Right hindlimb (tissue), 1 donor: Measurements from ENCODE around the gene NIN.

ENCODE experiments used
- DNase-seq: peaks from one replicate; pipeline ENCODE4 v3.0.0-alpha.2; 2018

NIN gene

GRCh38 chr14:50839048-50839447, 8.1 kb upstream of the NIN start:
- no peak for DNase-seq

- DNase-seq: no peak
Observed at GRCh38 chr14:50837850-50838470, 7.0 kb upstream of the NIN start.

- no peak for DNase-seq
Observed at GRCh38 chr14:50837271-50837670, 6.3 kb upstream of the NIN start.

GRCh38 chr14:50836515-50836914, 5.6 kb upstream of the NIN start:
- DNase-seq: no peak

- DNase-seq: no peak
Observed at GRCh38 chr14:50835280-50835679, 4.3 kb upstream of the NIN start.

- no peak for DNase-seq
Observed at GRCh38 chr14:50834802-50835276, 3.9 kb upstream of the NIN start.

- DNase-seq: no peak
Observed at GRCh38 chr14:50832935-50833630, 2.1 kb upstream of the NIN start.

GRCh38 chr14:50831726-50832168, 785 bp upstream of the NIN start:
- no peak for DNase-seq

GRCh38 chr14:50830044-50830931, 674 bp downstream of the NIN start:
- peak; percentile 76 for DNase-seq

- DNase-seq: no peak
Observed at GRCh38 chr14:50829489-50830043, 1.4 kb downstream of the NIN start.

- DNase-seq: no peak
Observed at GRCh38 chr14:50828721-50829488, 2.1 kb downstream of the NIN start.

- no peak for DNase-seq
Observed at GRCh38 chr14:50826681-50827080, 4.3 kb downstream of the NIN start.

GRCh38 chr14:50825307-50825706, 5.7 kb downstream of the NIN start:
- no peak for DNase-seq

- no peak for DNase-seq
Observed at GRCh38 chr14:50823762-50824636, 7.0 kb downstream of the NIN start.

GRCh38 chr14:50823051-50823761, 7.8 kb downstream of the NIN start:
- peak; percentile 45 for DNase-seq

- no peak for DNase-seq
Observed at GRCh38 chr14:50822501-50823042, 8.4 kb downstream of the NIN start.

- no peak for DNase-seq
Observed at GRCh38 chr14:50821510-50822464, 9.2 kb downstream of the NIN start.

GRCh38 chr14:50820786-50821509, 10.0 kb downstream of the NIN start:
- no peak for DNase-seq
